ENCODE results near the gene PTTG1IP. TPM values are rescaled to one million over a fixed set of nuclear protein-coding genes. Genes with fewer than 3 reads are reported as not detected.

Gene PTTG1IP
- total RNA-seq, 2 experiments from 2014 or later, result 38.9 to 58.1 TPM

DNA sequence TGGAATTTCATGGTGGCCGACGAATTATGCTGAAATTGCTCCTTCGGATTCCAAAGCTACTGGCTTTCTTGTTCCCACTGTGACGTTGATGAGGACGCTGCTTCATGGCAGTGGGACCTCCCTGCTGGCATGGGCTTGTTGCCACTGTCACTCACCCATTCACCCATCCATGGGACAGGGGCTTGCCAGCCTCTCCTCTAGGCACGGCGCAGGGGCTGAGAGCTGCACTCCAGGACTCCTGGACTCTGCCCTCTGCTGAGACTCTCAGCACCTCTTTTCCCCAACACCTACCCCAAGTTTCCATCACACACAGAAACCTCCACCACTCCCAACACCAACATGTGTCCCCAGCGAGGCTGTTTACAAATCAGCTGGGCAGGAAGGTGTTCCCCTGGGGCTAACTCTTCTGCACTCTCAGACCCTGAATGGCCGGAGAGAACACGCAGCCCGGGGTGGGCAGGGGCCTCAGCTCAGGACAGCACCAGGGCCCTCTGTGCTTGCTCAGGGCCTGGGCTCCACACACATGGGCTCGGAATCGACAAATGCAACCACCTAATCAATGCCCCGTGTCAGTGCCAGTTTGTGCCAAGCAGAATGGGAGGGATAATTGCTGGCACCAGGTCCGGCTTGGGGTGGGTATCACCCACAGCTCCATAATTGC lies 44.1 kb upstream of the PTTG1IP start:
- no peak overlapping the region for H3K4me3 ChIP-seq (ENCODE audit: low read depth, low read length, poor library complexity, severe bottlenecking)
- H3K4me1 ChIP-seq (ENCODE audit: insufficient read depth, low read length, poor library complexity, severe bottlenecking), result peaks cover 29% of the 10 kb centered on the region
- no TSS peak for BruUV-seq (replicated peaks)
- H2AFZ ChIP-seq (ENCODE audit: low read length), result no peak overlapping the region
- no peaks in the 10 kb centered on the region for H3K79me2 ChIP-seq (ENCODE audit: insufficient read depth, low read depth, low read length)
- no peak overlapping the region for H3K27ac ChIP-seq (ENCODE audit: low read depth, low read length, poor library complexity, severe bottlenecking)
- no peaks in the 10 kb centered on the region for H4K20me1 ChIP-seq (ENCODE audit: insufficient read depth, low read length)
- H3K36me3 ChIP-seq (ENCODE audit: insufficient read depth, low read length), result no peaks in the 10 kb centered on the region
- CTCF ChIA-PET (ENCODE audit: unreplicated experiment), result no interaction called here
- no peaks in the 10 kb centered on the region for H3K9me2 ChIP-seq (ENCODE audit: insufficient read depth, low read length)
- POLR2A ChIA-PET, result interaction anchor here (1.0 kb wide), 1 partner anchor 12 kb away, joined by 3 read pairs; no protein-coding TSS in a partner anchor
- intact Hi-C loops (cut with micrococcal nuclease; ENCODE audit: unreplicated experiment), result no loop called here
- H3K4me2 ChIP-seq (ENCODE audit: low read length), result no peak overlapping the region
- H3K9me3 ChIP-seq (ENCODE audit: low read length), result no peaks in the 10 kb centered on the region
- no peak for DNase-seq (ENCODE audit: low spot score)
- TF ChIP-seq, protein P1, sequence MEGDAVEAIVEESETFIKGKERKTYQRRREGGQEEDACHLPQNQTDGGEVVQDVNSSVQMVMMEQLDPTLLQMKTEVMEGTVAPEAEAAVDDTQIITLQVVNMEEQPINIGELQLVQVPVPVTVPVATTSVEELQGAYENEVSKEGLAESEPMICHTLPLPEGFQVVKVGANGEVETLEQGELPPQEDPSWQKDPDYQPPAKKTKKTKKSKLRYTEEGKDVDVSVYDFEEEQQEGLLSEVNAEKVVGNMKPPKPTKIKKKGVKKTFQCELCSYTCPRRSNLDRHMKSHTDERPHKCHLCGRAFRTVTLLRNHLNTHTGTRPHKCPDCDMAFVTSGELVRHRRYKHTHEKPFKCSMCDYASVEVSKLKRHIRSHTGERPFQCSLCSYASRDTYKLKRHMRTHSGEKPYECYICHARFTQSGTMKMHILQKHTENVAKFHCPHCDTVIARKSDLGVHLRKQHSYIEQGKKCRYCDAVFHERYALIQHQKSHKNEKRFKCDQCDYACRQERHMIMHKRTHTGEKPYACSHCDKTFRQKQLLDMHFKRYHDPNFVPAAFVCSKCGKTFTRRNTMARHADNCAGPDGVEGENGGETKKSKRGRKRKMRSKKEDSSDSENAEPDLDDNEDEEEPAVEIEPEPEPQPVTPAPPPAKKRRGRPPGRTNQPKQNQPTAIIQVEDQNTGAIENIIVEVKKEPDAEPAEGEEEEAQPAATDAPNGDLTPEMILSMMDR (conservative IDR thresholded peaks at IDR 0.05; ENCODE audit: low read length), result no peak
- TF ChIP-seq EZH2phosphoT487 (IDR thresholded peaks at IDR 0.05; ENCODE audit: borderline replicate concordance, low read depth, low read length), result no peak

DNA sequence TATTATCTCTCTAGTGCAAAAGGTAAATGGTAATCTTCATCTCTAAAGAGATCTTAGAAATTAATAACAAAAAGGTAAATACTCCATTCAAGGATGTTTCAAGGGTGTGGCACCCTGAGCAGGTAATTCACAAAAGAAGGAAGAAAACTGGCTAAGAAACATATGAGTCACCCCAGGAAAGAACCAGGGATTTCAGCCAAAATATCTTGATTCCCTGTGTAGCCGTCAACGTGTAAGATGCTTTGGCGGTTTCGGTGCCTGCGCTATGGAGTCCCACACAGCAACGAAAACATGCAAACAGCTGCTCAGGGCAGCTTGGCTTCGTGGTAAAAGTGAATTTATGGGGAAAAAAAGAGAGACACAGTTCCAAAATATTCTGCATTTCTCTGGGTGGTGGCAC lies 43.5 kb upstream of the PTTG1IP start:
- no peaks in the 10 kb centered on the region for H3K36me3 ChIP-seq (ENCODE audit: insufficient read depth, low read length)
- no peaks in the 10 kb centered on the region for H4K20me1 ChIP-seq (ENCODE audit: insufficient read depth, low read length)
- DNase-seq (ENCODE audit: low spot score), result no peak
- H3K9me3 ChIP-seq (ENCODE audit: low read length), result no peaks in the 10 kb centered on the region
- POLR2A ChIA-PET, result interaction anchor here (1.0 kb wide), 1 partner anchor 12 kb away, joined by 3 read pairs; no protein-coding TSS in a partner anchor
- no TSS peak for BruUV-seq (replicated peaks)
- CTCF ChIA-PET (ENCODE audit: unreplicated experiment), result no interaction called here
- no peak overlapping the region for H3K27ac ChIP-seq (ENCODE audit: low read depth, low read length, poor library complexity, severe bottlenecking)
- TF ChIP-seq EZH2phosphoT487 (IDR thresholded peaks at IDR 0.05; ENCODE audit: borderline replicate concordance, low read depth, low read length), result no peak
- TF ChIP-seq, protein P1 (conservative IDR thresholded peaks at IDR 0.05; ENCODE audit: low read length), result no peak
- intact Hi-C loops (cut with micrococcal nuclease; ENCODE audit: unreplicated experiment), result no loop called here
- peaks cover 36% of the 10 kb centered on the region for H3K4me1 ChIP-seq (ENCODE audit: insufficient read depth, low read length, poor library complexity, severe bottlenecking)
- no peak overlapping the region for H3K4me2 ChIP-seq (ENCODE audit: low read length)
- no peak overlapping the region for H2AFZ ChIP-seq (ENCODE audit: low read length)
- H3K9me2 ChIP-seq (ENCODE audit: insufficient read depth, low read length), result no peaks in the 10 kb centered on the region
- H3K4me3 ChIP-seq (ENCODE audit: low read depth, low read length, poor library complexity, severe bottlenecking), result no peak overlapping the region
- H3K79me2 ChIP-seq (ENCODE audit: insufficient read depth, low read depth, low read length), result no peaks in the 10 kb centered on the region

All from OCI-LY7 (cell line).